Natural killer cell (primary cell): Measurements from ENCODE around the gene COL25A1. TPM values are rescaled to one million over a fixed set of nuclear protein-coding genes. Genes with fewer than 3 reads are reported as not detected.

ENCODE experiments used
- ATAC-seq, 3 donors: fragments of 150-1000 bp in 2 of 3; fragments of 200-7000 bp in 1 of 3; cut with Tn5 transposase; 1 replicate in 1 of 3; 2 replicates in 2 of 3; pipeline ENCODE4 v1.10.0; 2021; ENCODE audit warnings: mild to moderate bottlenecking in 2 of 3, moderate library complexity in 2 of 3
- DNase-seq, 2 donors: peaks; one replicate each; pipeline versions ENCODE4 v3.0.0 to v3.0.0-alpha.2; 2013 to 2021; ENCODE audit warnings: mixed read lengths in 1 of 2
- H3K27ac ChIP-seq: one replicate; pipeline ENCODE4 v1.5.1; 2013; ENCODE audit warnings: mild to moderate bottlenecking, low read length
- H3K27me3 ChIP-seq: one replicate; pipeline ENCODE4 v1.6.1; 2013; ENCODE audit warnings: low read length; ENCODE audit not compliant: control insufficient read depth, insufficient read depth
- H3K36me3 ChIP-seq: one replicate; pipeline ENCODE4 v1.6.1; 2013; ENCODE audit warnings: low read length; ENCODE audit not compliant: control insufficient read depth, insufficient read depth
- H3K4me1 ChIP-seq: one replicate; pipeline ENCODE4 v1.6.1; 2013; ENCODE audit warnings: low read length; ENCODE audit not compliant: control insufficient read depth, insufficient read depth
- H3K4me3 ChIP-seq: one replicate; pipeline ENCODE4 v1.5.1; 2013; ENCODE audit warnings: low read length
- H3K9me3 ChIP-seq: one replicate; pipeline ENCODE4 v1.6.1; 2013; ENCODE audit warnings: low read length; ENCODE audit not compliant: control insufficient read depth, insufficient read depth
- H3K27ac Mint-ChIP-seq, 2 donors: one replicate each; pipeline ENCODE4 v1.8.0; 2022; ENCODE audit warnings: mild to moderate bottlenecking in 2 of 2, mixed read lengths in 2 of 2, moderate library complexity in 1 of 2
- H3K27me3 Mint-ChIP-seq, 2 donors: one replicate each; pipeline ENCODE4 v1.8.0; 2022; ENCODE audit warnings: low read depth in 2 of 2, mixed read lengths in 2 of 2
- H3K36me3 Mint-ChIP-seq: one replicate; pipeline ENCODE4 v1.8.0; 2022; ENCODE audit warnings: mixed read lengths
- H3K4me1 Mint-ChIP-seq, 2 donors: one replicate each; pipeline ENCODE4 v1.8.0; 2022; ENCODE audit warnings: mixed read lengths in 2 of 2
- H3K4me3 Mint-ChIP-seq: one replicate; pipeline ENCODE4 v1.8.0; 2022; ENCODE audit warnings: mild to moderate bottlenecking, moderate library complexity, mixed read lengths
- H3K9me3 Mint-ChIP-seq, 2 donors: one replicate each; pipeline ENCODE4 v1.8.0; 2022; ENCODE audit warnings: mixed read lengths in 2 of 2
- WGBS: methylation state at CpG from one replicate; pipeline ENCODE4 v1.1.7; 2013; ENCODE audit warnings: missing lambda C conversion rate; ENCODE audit not compliant: insufficient coverage; 5-methylcytosine and 5-hydroxymethylcytosine counted together
- intact Hi-C: fragments of 100-400 bp; cut with micrococcal nuclease; formaldehyde crosslinking; loops from one replicate; pipeline ENCODE4 v1.14.2; 2022
- total RNA-seq, 4 donors: library from RNA; stranded (reverse); fragments of 120-200 nt in 1 of 4; gene quantifications; one replicate each; pipeline versions ENCODE4 v1.2.3 to v1.2.4, GENCODE V29; 2013 to 2022
- TF ChIP-seq, protein P1 (sequence below): fragments of 200-600 bp; IDR thresholded peaks from one replicate; pipeline ENCODE4 v1.8.0; 2022; ENCODE audit warnings: antibody characterized with exemption

Gene COL25A1
- total RNA-seq, 3 donors from 2014 or later (not counting 1 experiment from before 2014, with no cell fraction given), result 0.08 TPM; not detected in 2

DNA sequence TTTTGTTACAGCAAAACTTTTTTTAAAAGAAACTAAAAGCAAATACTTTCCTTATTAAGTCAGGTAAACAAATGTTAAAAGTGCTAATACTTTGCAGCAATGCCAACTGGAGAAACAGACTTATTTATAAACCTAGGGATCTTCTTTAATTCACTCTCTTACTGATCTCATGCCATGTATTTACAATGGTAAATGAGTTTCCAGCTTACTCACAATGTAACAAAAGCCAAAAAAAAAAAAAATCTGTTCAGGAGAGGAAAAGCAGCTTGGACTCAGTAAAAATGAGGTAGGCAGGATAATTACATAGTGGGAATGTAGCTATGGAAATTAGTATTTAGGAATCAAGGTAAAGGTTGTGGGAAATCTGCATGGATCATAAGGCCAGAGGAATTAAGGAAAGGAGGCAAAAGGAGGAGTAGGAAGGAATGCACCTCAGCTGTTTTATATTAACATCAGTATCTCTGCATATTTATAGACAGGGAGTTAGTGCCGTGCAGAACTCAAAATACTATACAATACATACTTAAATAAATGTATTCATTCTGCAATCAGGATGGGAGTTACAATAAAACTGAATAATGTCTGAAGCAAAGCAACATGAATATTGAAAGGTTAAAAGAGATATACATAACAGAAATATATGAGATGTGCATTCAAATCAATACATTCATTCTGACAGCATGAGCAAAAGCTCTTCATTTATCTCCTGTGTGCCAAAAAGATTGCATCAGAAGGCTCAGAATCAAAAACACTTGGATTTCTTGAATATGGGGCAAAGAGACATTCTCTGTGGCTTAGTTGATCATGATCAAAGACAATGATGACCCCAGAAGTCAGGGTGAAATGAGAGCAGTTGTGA, 481.7 kb downstream of the COL25A1 start:
- H3K9me3 Mint-ChIP-seq, result no peaks in the 10 kb centered on the region
- H3K27me3 ChIP-seq, result peaks cover 6% of the 10 kb centered on the region
- no CpG with 5 or more reads among the region's 1 CpG for WGBS
- H3K27ac ChIP-seq, result no peak overlapping the region
- DNase-seq, result no peak
- TF ChIP-seq, protein P1, sequence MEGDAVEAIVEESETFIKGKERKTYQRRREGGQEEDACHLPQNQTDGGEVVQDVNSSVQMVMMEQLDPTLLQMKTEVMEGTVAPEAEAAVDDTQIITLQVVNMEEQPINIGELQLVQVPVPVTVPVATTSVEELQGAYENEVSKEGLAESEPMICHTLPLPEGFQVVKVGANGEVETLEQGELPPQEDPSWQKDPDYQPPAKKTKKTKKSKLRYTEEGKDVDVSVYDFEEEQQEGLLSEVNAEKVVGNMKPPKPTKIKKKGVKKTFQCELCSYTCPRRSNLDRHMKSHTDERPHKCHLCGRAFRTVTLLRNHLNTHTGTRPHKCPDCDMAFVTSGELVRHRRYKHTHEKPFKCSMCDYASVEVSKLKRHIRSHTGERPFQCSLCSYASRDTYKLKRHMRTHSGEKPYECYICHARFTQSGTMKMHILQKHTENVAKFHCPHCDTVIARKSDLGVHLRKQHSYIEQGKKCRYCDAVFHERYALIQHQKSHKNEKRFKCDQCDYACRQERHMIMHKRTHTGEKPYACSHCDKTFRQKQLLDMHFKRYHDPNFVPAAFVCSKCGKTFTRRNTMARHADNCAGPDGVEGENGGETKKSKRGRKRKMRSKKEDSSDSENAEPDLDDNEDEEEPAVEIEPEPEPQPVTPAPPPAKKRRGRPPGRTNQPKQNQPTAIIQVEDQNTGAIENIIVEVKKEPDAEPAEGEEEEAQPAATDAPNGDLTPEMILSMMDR, result no peak
- no peak overlapping the region for H3K4me3 Mint-ChIP-seq
- H3K27ac Mint-ChIP-seq, result no peak overlapping the region
- H3K4me1 Mint-ChIP-seq, result no peaks in the 10 kb centered on the region
- peaks cover 0 to 20% of the 10 kb centered on the region in 2 donors for H3K27me3 Mint-ChIP-seq
- H3K36me3 ChIP-seq, result no peaks in the 10 kb centered on the region
- H3K4me3 ChIP-seq, result no peak overlapping the region
- H3K9me3 ChIP-seq, result no peaks in the 10 kb centered on the region
- no peak for ATAC-seq
- H3K36me3 Mint-ChIP-seq, result no peaks in the 10 kb centered on the region
- intact Hi-C loops, result no loop called here
- H3K4me1 ChIP-seq, result no peaks in the 10 kb centered on the region

DNA sequence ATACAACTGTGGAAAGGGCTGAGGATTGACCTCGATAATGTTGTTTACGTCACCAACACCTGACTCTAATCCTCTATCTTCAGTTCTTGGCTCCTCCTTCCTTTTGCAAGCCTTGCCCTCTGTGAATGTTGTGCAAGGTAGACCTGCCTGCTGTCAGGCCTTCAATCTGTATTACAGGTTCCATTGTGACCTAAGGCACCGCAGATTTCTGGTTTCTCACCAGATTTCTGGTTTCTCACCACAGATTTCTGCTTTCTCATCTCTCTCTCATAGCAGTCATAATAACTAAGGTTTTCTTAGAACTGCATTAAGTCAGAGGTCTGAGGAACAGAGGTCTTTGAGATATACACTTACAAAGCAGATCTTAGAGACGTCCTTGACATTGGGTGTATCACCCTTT, 488.1 kb downstream of the COL25A1 start:
- H3K4me3 Mint-ChIP-seq, result no peak overlapping the region
- no peak for ATAC-seq

DNA sequence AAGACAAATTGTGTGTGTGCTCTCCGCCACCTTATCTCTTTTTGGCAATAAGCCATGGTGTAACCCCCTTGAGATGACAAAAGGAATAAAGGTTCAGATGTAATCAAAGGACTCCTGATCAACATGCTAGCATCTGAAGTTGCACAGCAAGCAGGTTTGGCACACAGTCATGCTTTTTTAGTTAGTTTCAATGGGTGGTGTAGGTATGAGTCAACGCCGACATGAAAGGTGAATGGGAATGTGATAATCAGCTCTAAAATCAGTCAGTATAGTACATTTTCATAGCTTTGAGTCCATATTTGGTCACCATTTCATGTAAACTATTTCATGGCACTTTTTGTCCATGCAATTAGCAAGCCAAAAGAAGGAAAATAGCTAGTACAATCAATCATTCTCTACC, 489.2 kb downstream of the COL25A1 start:
- no peaks in the 10 kb centered on the region for H3K9me3 ChIP-seq
- TF ChIP-seq, protein P1, result no peak
- 93% methylated on average over 3 of the region's 3 CpGs for WGBS

More for the DNA sequence above, 488.1 kb downstream of the COL25A1 start:
- Mint-ChIP-seq H3K4me1 (no peaks in the 10 kb centered on the region), H3K27me3 (peaks cover 13 to 24% of the 10 kb centered on the region in 2 donors), H3K27ac (no peak overlapping the region), H3K36me3 (no peaks in the 10 kb centered on the region), H3K9me3 (no peaks in the 10 kb centered on the region)
- H3K36me3 ChIP-seq, result no peaks in the 10 kb centered on the region
- H3K4me3 ChIP-seq, result no peak overlapping the region
- H3K27me3 ChIP-seq, result no peaks in the 10 kb centered on the region
- DNase-seq, result no peak
- intact Hi-C loops, result no loop called here
- no peaks in the 10 kb centered on the region for H3K9me3 ChIP-seq
- TF ChIP-seq, protein P1, result no peak
- no peaks in the 10 kb centered on the region for H3K4me1 ChIP-seq
- no peak overlapping the region for H3K27ac ChIP-seq
- 85% methylated on average over 4 of the region's 4 CpGs for WGBS

More for the DNA sequence above, 489.2 kb downstream of the COL25A1 start:
- H3K4me3 Mint-ChIP-seq, result no peak overlapping the region
- Histone ChIP-seq H3K4me3 (no peak overlapping the region), H3K27ac (no peak overlapping the region), H3K4me1 (no peaks in the 10 kb centered on the region), H3K27me3 (no peaks in the 10 kb centered on the region), H3K36me3 (no peaks in the 10 kb centered on the region)
- no peak for DNase-seq
- no peaks in the 10 kb centered on the region for H3K4me1 Mint-ChIP-seq
- H3K27me3 Mint-ChIP-seq, result peaks cover 13 to 24% of the 10 kb centered on the region in 2 donors
- H3K9me3 Mint-ChIP-seq, result no peaks in the 10 kb centered on the region
- no peaks in the 10 kb centered on the region for H3K36me3 Mint-ChIP-seq
- no peak for ATAC-seq
- no peak overlapping the region for H3K27ac Mint-ChIP-seq
- intact Hi-C loops, result no loop called here
